ENCODE measurements around the gene APBA2.

Gene APBA2

DNA sequence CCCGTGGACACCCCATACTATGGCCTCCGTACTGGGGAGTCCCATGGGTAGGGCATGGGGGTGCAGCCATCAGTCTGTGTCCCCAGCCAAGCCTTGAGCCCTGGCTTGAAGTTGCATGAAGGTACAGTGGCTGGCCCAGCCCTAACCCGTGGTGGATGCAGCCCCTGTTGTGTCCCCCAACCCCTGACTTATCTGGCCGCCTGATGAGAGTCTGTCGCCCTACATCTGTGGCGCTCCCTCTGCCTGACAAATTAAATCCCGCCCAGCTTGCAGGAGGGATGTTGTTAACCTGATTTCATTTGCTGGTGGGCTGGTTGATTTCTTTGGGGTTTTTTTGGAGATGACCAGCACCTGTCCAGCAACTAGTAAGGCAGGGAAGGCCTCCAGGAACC lies 186.1 kb downstream of the APBA2 start:
- DNase-seq (ENCODE audit: low read depth), result no peak
- H3K4me3 ChIP-seq (ENCODE audit: low read depth, low read length), result no peak overlapping the region
- TF ChIP-seq, protein P1, sequence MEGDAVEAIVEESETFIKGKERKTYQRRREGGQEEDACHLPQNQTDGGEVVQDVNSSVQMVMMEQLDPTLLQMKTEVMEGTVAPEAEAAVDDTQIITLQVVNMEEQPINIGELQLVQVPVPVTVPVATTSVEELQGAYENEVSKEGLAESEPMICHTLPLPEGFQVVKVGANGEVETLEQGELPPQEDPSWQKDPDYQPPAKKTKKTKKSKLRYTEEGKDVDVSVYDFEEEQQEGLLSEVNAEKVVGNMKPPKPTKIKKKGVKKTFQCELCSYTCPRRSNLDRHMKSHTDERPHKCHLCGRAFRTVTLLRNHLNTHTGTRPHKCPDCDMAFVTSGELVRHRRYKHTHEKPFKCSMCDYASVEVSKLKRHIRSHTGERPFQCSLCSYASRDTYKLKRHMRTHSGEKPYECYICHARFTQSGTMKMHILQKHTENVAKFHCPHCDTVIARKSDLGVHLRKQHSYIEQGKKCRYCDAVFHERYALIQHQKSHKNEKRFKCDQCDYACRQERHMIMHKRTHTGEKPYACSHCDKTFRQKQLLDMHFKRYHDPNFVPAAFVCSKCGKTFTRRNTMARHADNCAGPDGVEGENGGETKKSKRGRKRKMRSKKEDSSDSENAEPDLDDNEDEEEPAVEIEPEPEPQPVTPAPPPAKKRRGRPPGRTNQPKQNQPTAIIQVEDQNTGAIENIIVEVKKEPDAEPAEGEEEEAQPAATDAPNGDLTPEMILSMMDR (IDR thresholded peaks at IDR 0.05; ENCODE audit: low read depth, low read length, missing control alignments), result no peak

DNA sequence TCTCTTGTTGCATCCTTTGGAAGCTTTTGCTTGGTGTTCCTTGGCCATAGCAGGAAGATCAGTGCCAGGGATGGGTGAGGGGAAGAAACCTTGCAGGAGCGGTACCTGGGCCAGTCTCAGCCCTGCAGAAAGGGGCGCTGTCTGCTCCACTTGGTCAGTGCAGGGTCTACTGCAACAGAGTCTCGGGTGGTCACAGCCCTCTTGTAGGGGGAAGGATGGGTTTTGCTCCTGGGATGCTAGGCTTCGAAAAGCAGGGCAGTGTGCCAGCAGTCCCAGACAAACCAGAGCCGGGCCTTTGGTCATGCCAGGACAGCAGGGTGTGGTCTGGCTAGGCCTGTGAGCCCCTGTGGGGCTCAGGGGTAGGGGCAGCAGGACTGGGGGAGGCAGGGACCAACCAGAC lies 186.7 kb downstream of the APBA2 start:
- no peak for DNase-seq (ENCODE audit: low read depth)
- no peak overlapping the region for H3K4me3 ChIP-seq (ENCODE audit: low read depth, low read length)
- TF ChIP-seq, protein P1 (IDR thresholded peaks at IDR 0.05; ENCODE audit: low read depth, low read length, missing control alignments), result no peak

DNA sequence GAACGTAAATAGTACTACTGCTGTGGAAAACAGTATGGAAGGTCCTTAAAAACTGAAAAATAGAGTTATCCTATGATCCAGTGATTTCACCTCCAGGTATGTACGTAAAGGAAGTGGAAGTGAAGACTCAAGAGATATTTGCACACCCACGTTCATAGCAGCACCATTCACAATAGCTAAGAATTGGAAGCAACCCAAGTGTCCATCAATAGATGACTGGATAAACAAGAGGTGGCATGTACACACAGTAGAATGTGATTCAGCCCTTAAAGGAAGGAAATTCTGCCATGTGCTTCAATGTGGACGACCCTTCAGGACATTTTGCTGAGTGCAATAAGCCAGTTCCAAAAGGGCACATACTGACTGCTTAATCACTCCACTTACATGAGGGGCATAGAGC lies 188.3 kb downstream of the APBA2 start:
- DNase-seq (ENCODE audit: low read depth), result no peak
- TF ChIP-seq, protein P1 (IDR thresholded peaks at IDR 0.05; ENCODE audit: low read depth, low read length, missing control alignments), result no peak
- no peak overlapping the region for H3K4me3 ChIP-seq (ENCODE audit: low read depth, low read length)

- no peak overlapping the region for H3K4me3 ChIP-seq (ENCODE audit: low read depth, low read length)
- DNase-seq (ENCODE audit: low read depth), result no peak
- TF ChIP-seq, protein P1 (IDR thresholded peaks at IDR 0.05; ENCODE audit: low read depth, low read length, missing control alignments), result no peak
Measured at GRCh38 chr15:29078541-29078940, 192.8 kb downstream of the APBA2 start.

GRCh38 chr15:29079479-29079878 lies 193.7 kb downstream of the APBA2 start:
- TF ChIP-seq, protein P1 (IDR thresholded peaks at IDR 0.05; ENCODE audit: low read depth, low read length, missing control alignments), result no peak
- DNase-seq (ENCODE audit: low read depth), result no peak
- H3K4me3 ChIP-seq (ENCODE audit: low read depth, low read length), result no peak overlapping the region

DNA sequence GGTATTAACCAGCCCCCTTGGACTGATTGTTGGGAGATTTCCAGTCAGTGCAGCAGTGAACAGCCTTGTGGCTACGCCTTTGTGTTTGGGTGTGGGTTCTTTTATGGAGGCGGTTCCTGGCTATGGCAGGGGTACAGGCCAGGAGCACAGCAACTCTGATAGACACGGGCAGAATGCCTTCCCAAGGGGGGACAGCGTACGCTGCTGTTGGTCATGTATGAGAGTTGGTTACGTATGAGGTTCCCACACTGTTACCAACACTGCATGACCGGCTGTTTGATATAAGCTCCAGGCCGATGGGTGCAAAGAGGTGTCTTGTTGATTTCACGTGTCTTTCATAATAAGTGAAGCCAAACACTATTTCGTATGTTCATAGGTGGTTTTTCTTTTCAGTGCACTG lies 196.0 kb downstream of the APBA2 start:
- no peak for DNase-seq (ENCODE audit: low read depth)
- TF ChIP-seq, protein P1 (IDR thresholded peaks at IDR 0.05; ENCODE audit: low read depth, low read length, missing control alignments), result no peak
- H3K4me3 ChIP-seq (ENCODE audit: low read depth, low read length), result no peak overlapping the region

GRCh38 chr15:29083161-29083560 lies 197.4 kb downstream of the APBA2 start:
- no peak overlapping the region for H3K4me3 ChIP-seq (ENCODE audit: low read depth, low read length)
- TF ChIP-seq, protein P1 (IDR thresholded peaks at IDR 0.05; ENCODE audit: low read depth, low read length, missing control alignments), result no peak
- DNase-seq (ENCODE audit: low read depth), result no peak
